Measurements from ENCODE around the gene CADM1. TPM values are rescaled to one million over a fixed set of nuclear protein-coding genes. Genes with fewer than 3 reads are reported as not detected.

The CADM1 gene
- total RNA-seq, 2 donors from 2014 or later = 1.4 to 6.1 TPM

DNA sequence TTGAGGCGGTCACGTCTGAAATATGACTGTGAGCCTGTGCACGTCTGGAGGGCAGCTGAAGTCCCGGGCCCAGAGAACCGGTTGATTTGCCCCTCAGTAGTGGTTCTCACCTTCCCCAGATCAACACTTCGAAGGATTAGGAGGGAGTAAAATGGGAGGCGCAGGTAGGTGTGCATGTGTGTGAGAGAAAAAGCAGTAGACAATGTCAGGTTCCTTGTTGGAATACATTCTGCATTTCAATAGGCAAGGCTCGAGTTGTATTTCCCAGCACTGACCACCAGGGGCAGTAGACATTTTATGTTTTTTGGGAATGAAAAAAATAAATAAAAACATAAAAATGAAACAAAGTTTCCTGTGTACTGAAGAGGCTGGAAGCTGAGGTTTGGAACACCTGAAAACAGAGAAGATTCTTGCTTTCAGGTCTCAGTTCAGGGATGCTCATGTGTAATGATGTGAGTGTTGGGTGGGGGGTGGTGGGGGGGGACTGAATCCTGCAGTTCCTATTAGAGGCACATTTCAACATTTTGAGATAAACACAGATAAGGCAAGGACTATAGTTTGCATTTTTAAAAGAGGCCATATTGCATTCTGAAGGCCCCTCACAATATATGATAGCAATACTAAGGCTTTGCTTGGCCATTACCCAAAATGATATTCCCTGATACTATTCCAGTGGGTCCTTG lies 333.9 kb downstream of the CADM1 start:
- Histone ChIP-seq H3K9me3 (no peaks in the 10 kb centered on the region), H3K4me1 (ENCODE audit: control insufficient read depth in 1 of 2, low read depth in 2 of 2) (no peaks in the 10 kb centered on the region), H3K27me3 (replicated peaks; ENCODE audit: insufficient read depth) (no peaks in the 10 kb centered on the region), H3K27ac (no peak overlapping the region), H3K36me3 (no peaks in the 10 kb centered on the region), H3K4me3 (no peak overlapping the region)
- TF ChIP-seq, protein P1, sequence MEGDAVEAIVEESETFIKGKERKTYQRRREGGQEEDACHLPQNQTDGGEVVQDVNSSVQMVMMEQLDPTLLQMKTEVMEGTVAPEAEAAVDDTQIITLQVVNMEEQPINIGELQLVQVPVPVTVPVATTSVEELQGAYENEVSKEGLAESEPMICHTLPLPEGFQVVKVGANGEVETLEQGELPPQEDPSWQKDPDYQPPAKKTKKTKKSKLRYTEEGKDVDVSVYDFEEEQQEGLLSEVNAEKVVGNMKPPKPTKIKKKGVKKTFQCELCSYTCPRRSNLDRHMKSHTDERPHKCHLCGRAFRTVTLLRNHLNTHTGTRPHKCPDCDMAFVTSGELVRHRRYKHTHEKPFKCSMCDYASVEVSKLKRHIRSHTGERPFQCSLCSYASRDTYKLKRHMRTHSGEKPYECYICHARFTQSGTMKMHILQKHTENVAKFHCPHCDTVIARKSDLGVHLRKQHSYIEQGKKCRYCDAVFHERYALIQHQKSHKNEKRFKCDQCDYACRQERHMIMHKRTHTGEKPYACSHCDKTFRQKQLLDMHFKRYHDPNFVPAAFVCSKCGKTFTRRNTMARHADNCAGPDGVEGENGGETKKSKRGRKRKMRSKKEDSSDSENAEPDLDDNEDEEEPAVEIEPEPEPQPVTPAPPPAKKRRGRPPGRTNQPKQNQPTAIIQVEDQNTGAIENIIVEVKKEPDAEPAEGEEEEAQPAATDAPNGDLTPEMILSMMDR (IDR thresholded peaks at IDR 0.05) = peak; percentile 48
- no peak for DNase-seq (ENCODE audit: low spot score)
- no peak for ATAC-seq (ENCODE audit: insufficient number of reproducible peaks, low FRiP score, low read depth)

DNA sequence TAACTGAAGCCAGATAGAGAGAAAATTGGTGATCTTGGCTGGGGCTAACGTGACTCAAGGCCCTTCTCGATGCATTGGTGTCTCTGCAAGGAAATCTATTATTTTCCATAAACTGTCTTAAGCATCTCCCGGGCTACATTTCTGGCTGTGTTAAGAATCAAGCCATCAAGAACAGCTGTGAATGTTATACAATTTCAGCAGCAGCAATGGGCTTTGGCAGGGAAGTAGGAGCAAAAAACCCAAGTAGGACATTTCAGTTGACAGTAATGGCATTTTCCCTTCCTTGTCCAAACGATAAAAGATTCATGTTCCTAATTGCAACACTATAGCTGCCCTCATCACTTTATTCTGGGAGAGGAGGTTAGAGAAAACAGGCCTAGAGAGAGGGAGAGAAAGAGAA lies 335.0 kb downstream of the CADM1 start:
- ATAC-seq (ENCODE audit: insufficient number of reproducible peaks, low FRiP score, low read depth) (no peak), DNase-seq (ENCODE audit: low spot score) (no peak)

DNA sequence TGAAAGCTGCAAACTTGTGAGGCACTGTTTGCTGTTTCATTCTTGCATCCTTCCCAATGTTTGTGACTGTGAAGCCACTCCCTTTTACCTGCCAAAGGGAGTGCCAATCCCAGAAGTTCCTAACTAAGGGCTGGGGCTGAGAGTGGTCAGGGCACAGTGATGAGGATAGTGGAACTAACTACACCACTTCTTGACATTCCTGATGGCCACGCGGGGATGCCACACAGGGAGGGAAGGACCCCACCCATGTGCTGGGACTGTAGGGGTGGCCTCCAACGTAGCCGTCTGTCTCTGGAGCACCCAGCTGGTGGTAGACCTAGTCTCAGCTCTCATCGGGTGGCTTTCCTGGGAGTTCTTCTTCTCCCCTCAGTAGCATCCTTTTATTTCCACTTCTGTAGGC lies 335.5 kb downstream of the CADM1 start:
- no peaks in the 10 kb centered on the region for H3K4me1 ChIP-seq (ENCODE audit: control insufficient read depth in 1 of 2, low read depth in 2 of 2)
- H3K9me3 ChIP-seq = no peaks in the 10 kb centered on the region
- TF ChIP-seq, protein P1 (IDR thresholded peaks at IDR 0.05) = no peak
- no peak overlapping the region for H3K27ac ChIP-seq
- no peaks in the 10 kb centered on the region for H3K36me3 ChIP-seq
- H3K4me3 ChIP-seq = no peak overlapping the region
- H3K27me3 ChIP-seq (replicated peaks; ENCODE audit: insufficient read depth) = no peaks in the 10 kb centered on the region
- ATAC-seq (ENCODE audit: insufficient number of reproducible peaks, low FRiP score, low read depth) (no peak), DNase-seq (ENCODE audit: low spot score) (no peak)

More for the DNA sequence above, 335.0 kb downstream of the CADM1 start:
- Histone ChIP-seq H3K27ac (no peak overlapping the region), H3K9me3 (no peaks in the 10 kb centered on the region), H3K4me1 (ENCODE audit: control insufficient read depth in 1 of 2, low read depth in 2 of 2) (no peaks in the 10 kb centered on the region), H3K4me3 (no peak overlapping the region), H3K27me3 (replicated peaks; ENCODE audit: insufficient read depth) (no peaks in the 10 kb centered on the region), H3K36me3 (no peaks in the 10 kb centered on the region)
- TF ChIP-seq, protein P1 (IDR thresholded peaks at IDR 0.05) = no peak

DNA sequence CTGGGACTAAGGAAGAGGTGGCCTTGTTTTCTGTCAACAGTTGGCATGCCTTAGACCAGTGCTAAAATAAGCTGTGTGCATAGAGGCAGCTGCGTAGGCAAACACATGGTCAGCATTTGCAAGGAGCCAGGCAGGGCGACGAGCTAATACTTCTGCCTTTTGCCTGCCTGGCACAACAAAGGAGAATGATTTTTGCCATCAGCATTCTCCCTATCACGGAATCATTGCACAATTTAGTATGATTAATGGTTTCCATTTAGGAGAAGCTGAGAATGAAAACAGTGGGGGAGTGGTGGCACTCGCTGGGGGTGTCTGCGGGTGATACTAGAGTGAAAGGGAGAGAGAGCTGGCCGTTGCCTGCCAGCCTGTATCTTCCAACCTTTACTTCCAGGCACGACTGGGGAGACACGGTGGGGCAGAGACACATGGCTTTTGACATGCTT lies 336.0 kb downstream of the CADM1 start:
- no peaks in the 10 kb centered on the region for H3K27me3 ChIP-seq (replicated peaks; ENCODE audit: insufficient read depth)
- no peak overlapping the region for H3K4me3 ChIP-seq
- ATAC-seq (ENCODE audit: insufficient number of reproducible peaks, low FRiP score, low read depth) (no peak), DNase-seq (ENCODE audit: low spot score) (no peak)
- no peak overlapping the region for H3K27ac ChIP-seq
- no peaks in the 10 kb centered on the region for H3K36me3 ChIP-seq
- no peaks in the 10 kb centered on the region for H3K9me3 ChIP-seq
- H3K4me1 ChIP-seq (ENCODE audit: control insufficient read depth in 1 of 2, low read depth in 2 of 2) = no peaks in the 10 kb centered on the region
- TF ChIP-seq, protein P1 (IDR thresholded peaks at IDR 0.05) = no peak

DNA sequence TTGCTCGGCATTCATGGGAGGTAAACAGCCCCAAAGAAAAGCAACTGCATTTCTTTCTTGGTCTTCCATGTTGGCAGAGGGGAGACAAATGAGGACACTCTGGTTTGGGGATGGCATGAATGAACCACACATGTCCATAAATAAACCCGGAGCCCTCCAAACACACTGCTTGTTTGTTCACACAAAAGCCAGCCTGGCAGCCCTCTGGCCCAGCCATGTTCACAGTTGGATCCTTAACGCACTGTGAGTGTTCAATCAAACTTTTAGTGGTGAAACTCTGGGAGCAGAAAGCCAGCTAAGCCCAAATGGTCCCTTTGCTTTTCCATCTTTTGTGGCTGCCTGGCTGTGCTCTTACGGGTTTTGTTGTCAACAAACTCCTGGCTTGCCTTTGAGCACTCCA lies 336.8 kb downstream of the CADM1 start:
- DNase-seq (ENCODE audit: low spot score) (no peak), ATAC-seq (ENCODE audit: insufficient number of reproducible peaks, low FRiP score, low read depth) (no peak)
- TF ChIP-seq, protein P1 (IDR thresholded peaks at IDR 0.05) = no peak
- H3K36me3 ChIP-seq = no peaks in the 10 kb centered on the region
- no peaks in the 10 kb centered on the region for H3K4me1 ChIP-seq (ENCODE audit: control insufficient read depth in 1 of 2, low read depth in 2 of 2)
- no peaks in the 10 kb centered on the region for H3K27me3 ChIP-seq (replicated peaks; ENCODE audit: insufficient read depth)
- H3K27ac ChIP-seq = no peak overlapping the region
- no peak overlapping the region for H3K4me3 ChIP-seq
- no peaks in the 10 kb centered on the region for H3K9me3 ChIP-seq
